Hepatocyte (in vitro differentiated cells): ENCODE data around the gene PRSS48.

Source experiments
- EZH2 ChIP-seq: fragments of 200-600 bp; sonication (generic); IDR thresholded peaks from 2 replicates; pipeline ENCODE4 v1.6.1; 2016; ENCODE audit warnings: antibody characterized with exemption, mild to moderate bottlenecking, borderline replicate concordance
- EZH2phosphoT487 ChIP-seq: fragments of 200-600 bp; sonication (generic); IDR thresholded peaks from one replicate; pipeline ENCODE4 v1.6.1; 2018; ENCODE audit warnings: antibody characterized with exemption, mild to moderate bottlenecking, low read depth, moderate library complexity; ENCODE audit not compliant: unreplicated experiment, severe bottlenecking
- TF ChIP-seq, protein P1 (sequence below): fragments of 200-600 bp; sonication (generic); IDR thresholded peaks from 2 replicates; pipeline ENCODE4 v1.5.1; 2016; ENCODE audit warnings: antibody characterized with exemption, mild to moderate bottlenecking; ENCODE audit not compliant: poor library complexity

DNA sequence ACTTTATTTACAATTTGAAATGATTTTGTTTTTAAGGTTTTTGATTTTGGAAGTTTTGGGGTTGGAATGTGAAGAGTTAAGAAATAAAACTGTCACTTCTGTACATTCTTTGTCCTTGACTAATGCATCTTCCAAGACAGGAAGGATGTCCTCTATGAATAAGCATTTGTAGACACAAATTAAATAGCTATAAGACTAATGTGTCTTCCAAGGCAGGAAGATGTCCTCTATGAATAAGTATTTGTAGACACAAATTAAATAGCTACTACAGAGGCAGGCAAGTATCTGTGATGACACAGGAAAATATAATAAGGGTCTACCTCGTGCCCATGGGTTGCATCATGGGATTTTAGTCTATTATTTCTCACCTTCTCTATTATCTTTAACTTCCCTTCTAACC, 14.5 kb downstream of the PRSS48 start:
- TF ChIP-seq, protein P1, sequence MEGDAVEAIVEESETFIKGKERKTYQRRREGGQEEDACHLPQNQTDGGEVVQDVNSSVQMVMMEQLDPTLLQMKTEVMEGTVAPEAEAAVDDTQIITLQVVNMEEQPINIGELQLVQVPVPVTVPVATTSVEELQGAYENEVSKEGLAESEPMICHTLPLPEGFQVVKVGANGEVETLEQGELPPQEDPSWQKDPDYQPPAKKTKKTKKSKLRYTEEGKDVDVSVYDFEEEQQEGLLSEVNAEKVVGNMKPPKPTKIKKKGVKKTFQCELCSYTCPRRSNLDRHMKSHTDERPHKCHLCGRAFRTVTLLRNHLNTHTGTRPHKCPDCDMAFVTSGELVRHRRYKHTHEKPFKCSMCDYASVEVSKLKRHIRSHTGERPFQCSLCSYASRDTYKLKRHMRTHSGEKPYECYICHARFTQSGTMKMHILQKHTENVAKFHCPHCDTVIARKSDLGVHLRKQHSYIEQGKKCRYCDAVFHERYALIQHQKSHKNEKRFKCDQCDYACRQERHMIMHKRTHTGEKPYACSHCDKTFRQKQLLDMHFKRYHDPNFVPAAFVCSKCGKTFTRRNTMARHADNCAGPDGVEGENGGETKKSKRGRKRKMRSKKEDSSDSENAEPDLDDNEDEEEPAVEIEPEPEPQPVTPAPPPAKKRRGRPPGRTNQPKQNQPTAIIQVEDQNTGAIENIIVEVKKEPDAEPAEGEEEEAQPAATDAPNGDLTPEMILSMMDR: no peak
- TF ChIP-seq EZH2phosphoT487: no peak
- no peak for TF ChIP-seq EZH2
